Right hindlimb (tissue), 1 donor: ENCODE measurements around the gene TMEM106C.
"Not testable (repeated sequence)": the region's sequence is repeated elsewhere in the genome, so short reads cannot be mapped to it uniquely, and the experiment has no call there.

Experiments
- DNase-seq: peaks from one replicate; pipeline ENCODE4 v3.0.0-alpha.2; 2018

Gene TMEM106C

GRCh38 chr12:47950856-47951468, 12.4 kb upstream of the TMEM106C start:
- no peak for DNase-seq

- DNase-seq: no peak
These were observed 9.3 kb upstream of the TMEM106C start for GRCh38 chr12:47954058-47954457.

GRCh38 chr12:47954467-47955045, 8.8 kb upstream of the TMEM106C start:
- DNase-seq: no peak

GRCh38 chr12:47955059-47955458, 8.3 kb upstream of the TMEM106C start:
- no peak for DNase-seq

- DNase-seq: not testable (repeated sequence)
These were observed 5.7 kb upstream of the TMEM106C start for GRCh38 chr12:47957671-47958070.

GRCh38 chr12:47962198-47962597, 1.2 kb upstream of the TMEM106C start:
- DNase-seq: no peak

GRCh38 chr12:47964106-47964728, 821 bp downstream of the TMEM106C start:
- peak; percentile 25 for DNase-seq

- no peak for DNase-seq
These were observed 2.2 kb downstream of the TMEM106C start for GRCh38 chr12:47965581-47965980.

GRCh38 chr12:47967461-47968321, 4.3 kb downstream of the TMEM106C start:
- DNase-seq: peak; percentile 55

- DNase-seq: no peak
These were observed 6.4 kb downstream of the TMEM106C start for GRCh38 chr12:47969845-47970244.

- peak; percentile 17 for DNase-seq
These were observed 7.4 kb downstream of the TMEM106C start for GRCh38 chr12:47970843-47971242.

GRCh38 chr12:47972895-47973294, 9.5 kb downstream of the TMEM106C start:
- DNase-seq: no peak

- no peak for DNase-seq
These were observed 10.5 kb downstream of the TMEM106C start for GRCh38 chr12:47973870-47974269.

- no peak for DNase-seq
These were observed 11.7 kb downstream of the TMEM106C start for GRCh38 chr12:47975036-47975620.

GRCh38 chr12:47975816-47976215, 12.4 kb downstream of the TMEM106C start:
- no peak for DNase-seq

GRCh38 chr12:47977046-47977771, 13.8 kb downstream of the TMEM106C start:
- DNase-seq: no peak

GRCh38 chr12:47977772-47978597, 14.6 kb downstream of the TMEM106C start:
- no peak for DNase-seq

GRCh38 chr12:47978598-47978873, 15.1 kb downstream of the TMEM106C start:
- DNase-seq: no peak

- no peak for DNase-seq
These were observed 15.8 kb downstream of the TMEM106C start for GRCh38 chr12:47979166-47979565.

- peak; percentile 24 for DNase-seq
These were observed 16.3 kb downstream of the TMEM106C start for GRCh38 chr12:47979686-47980085.

GRCh38 chr12:47980197-47980596, 16.8 kb downstream of the TMEM106C start:
- peak; percentile 32 for DNase-seq
